ENCODE results near the gene ARFGAP3. TPM values are rescaled to one million over a fixed set of nuclear protein-coding genes. Genes with fewer than 3 reads are reported as not detected.

Gene ARFGAP3
- total RNA-seq, 1 experiment from 2014 or later = 27.0 TPM

DNA sequence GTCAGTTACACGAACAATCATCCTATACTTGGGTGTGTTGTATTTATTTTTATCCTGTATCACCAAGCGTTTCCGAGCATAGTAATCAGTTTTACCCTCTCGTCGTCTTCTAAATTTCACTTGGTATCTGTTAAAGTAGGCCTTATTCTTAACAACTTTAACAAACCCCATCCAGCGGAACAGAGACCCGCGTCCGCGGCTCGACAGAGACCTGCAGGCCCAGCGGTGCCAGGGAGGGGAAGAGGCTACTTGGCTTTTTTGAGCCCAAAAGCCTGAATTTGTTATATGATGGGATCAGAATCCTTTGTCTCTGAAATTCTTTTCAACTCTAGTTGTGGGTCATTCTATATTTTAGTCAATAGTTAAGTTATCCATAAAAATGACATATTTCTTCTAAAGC, 79.9 kb downstream of the ARFGAP3 start:
- no TSS peak for BruUV-seq (replicated peaks)
- H3K4me3 ChIP-seq (ENCODE audit: low read depth in 2 of 2, low read length in 2 of 2) = no peak overlapping the region
- ATAC-seq (no peak), DNase-seq (ENCODE audit: low read depth, low spot score) (no peak)
- ChIA-PET CTCF (no interaction called here), POLR2A (interaction anchor here (0.7 kb wide), 1 partner anchor 76 kb away, joined by 6 read pairs; no protein-coding TSS in a partner anchor)
- in situ Hi-C loops (cut with HindIII; ENCODE audit: low pct_unique_long_range_greater_than_20kb, low sequenced_read_pairs) (no loop called here), intact Hi-C loops (cut with micrococcal nuclease; ENCODE audit: unreplicated experiment) (no loop called here)
- H3K36me3 ChIP-seq (ENCODE audit: control insufficient read depth, insufficient read depth, low read length) = no peaks in the 10 kb centered on the region
- H3K27ac ChIP-seq (ENCODE audit: low read length) = no peak overlapping the region
- H3K27me3 ChIP-seq (ENCODE audit: control insufficient read depth, insufficient read depth, low read length) = no peaks in the 10 kb centered on the region
- TF ChIP-seq POLR2AphosphoS5 (IDR thresholded peaks at IDR 0.05; ENCODE audit: low read depth, low read length) = no peak
- TF ChIP-seq, protein P1, sequence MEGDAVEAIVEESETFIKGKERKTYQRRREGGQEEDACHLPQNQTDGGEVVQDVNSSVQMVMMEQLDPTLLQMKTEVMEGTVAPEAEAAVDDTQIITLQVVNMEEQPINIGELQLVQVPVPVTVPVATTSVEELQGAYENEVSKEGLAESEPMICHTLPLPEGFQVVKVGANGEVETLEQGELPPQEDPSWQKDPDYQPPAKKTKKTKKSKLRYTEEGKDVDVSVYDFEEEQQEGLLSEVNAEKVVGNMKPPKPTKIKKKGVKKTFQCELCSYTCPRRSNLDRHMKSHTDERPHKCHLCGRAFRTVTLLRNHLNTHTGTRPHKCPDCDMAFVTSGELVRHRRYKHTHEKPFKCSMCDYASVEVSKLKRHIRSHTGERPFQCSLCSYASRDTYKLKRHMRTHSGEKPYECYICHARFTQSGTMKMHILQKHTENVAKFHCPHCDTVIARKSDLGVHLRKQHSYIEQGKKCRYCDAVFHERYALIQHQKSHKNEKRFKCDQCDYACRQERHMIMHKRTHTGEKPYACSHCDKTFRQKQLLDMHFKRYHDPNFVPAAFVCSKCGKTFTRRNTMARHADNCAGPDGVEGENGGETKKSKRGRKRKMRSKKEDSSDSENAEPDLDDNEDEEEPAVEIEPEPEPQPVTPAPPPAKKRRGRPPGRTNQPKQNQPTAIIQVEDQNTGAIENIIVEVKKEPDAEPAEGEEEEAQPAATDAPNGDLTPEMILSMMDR (IDR thresholded peaks at IDR 0.05) = no peak
- TF ChIP-seq SIN3A (IDR thresholded peaks at IDR 0.05; ENCODE audit: borderline replicate concordance, insufficient read depth, low read depth, low read length) = no peak
- TF ChIP-seq, protein P2, sequence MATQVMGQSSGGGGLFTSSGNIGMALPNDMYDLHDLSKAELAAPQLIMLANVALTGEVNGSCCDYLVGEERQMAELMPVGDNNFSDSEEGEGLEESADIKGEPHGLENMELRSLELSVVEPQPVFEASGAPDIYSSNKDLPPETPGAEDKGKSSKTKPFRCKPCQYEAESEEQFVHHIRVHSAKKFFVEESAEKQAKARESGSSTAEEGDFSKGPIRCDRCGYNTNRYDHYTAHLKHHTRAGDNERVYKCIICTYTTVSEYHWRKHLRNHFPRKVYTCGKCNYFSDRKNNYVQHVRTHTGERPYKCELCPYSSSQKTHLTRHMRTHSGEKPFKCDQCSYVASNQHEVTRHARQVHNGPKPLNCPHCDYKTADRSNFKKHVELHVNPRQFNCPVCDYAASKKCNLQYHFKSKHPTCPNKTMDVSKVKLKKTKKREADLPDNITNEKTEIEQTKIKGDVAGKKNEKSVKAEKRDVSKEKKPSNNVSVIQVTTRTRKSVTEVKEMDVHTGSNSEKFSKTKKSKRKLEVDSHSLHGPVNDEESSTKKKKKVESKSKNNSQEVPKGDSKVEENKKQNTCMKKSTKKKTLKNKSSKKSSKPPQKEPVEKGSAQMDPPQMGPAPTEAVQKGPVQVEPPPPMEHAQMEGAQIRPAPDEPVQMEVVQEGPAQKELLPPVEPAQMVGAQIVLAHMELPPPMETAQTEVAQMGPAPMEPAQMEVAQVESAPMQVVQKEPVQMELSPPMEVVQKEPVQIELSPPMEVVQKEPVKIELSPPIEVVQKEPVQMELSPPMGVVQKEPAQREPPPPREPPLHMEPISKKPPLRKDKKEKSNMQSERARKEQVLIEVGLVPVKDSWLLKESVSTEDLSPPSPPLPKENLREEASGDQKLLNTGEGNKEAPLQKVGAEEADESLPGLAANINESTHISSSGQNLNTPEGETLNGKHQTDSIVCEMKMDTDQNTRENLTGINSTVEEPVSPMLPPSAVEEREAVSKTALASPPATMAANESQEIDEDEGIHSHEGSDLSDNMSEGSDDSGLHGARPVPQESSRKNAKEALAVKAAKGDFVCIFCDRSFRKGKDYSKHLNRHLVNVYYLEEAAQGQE (IDR thresholded peaks at IDR 0.05; ENCODE audit: insufficient read depth in 1 of 2, low read depth in 2 of 2, low read length in 1 of 2) = no peak
- TF ChIP-seq TCF7L2 (IDR thresholded peaks at IDR 0.05; ENCODE audit: low read depth, low read length) = no peak
- no peaks in the 10 kb centered on the region for H3K4me1 ChIP-seq (ENCODE audit: control insufficient read depth, insufficient read depth, low read length)
- no peaks in the 10 kb centered on the region for H3K9me3 ChIP-seq (ENCODE audit: control insufficient read depth, insufficient read depth, low read depth, low read length)

GRCh38 chr22:42773167-42773566, 83.9 kb downstream of the ARFGAP3 start:
- H3K27ac ChIP-seq (ENCODE audit: low read length) = no peak overlapping the region
- intact Hi-C loops (cut with micrococcal nuclease; ENCODE audit: unreplicated experiment) = no loop called here
- H3K9me3 ChIP-seq (ENCODE audit: control insufficient read depth, insufficient read depth, low read depth, low read length) = no peaks in the 10 kb centered on the region
- in situ Hi-C loops (cut with HindIII; ENCODE audit: low pct_unique_long_range_greater_than_20kb, low sequenced_read_pairs) = no loop called here
- H3K4me1 ChIP-seq (ENCODE audit: control insufficient read depth, insufficient read depth, low read length) = no peaks in the 10 kb centered on the region
- no peaks in the 10 kb centered on the region for H3K36me3 ChIP-seq (ENCODE audit: control insufficient read depth, insufficient read depth, low read length)
- DNase-seq (ENCODE audit: low read depth, low spot score) = no peak
- no peak for TF ChIP-seq POLR2AphosphoS5 (IDR thresholded peaks at IDR 0.05; ENCODE audit: low read depth, low read length)
- TF ChIP-seq, protein P1 (IDR thresholded peaks at IDR 0.05) = no peak
- TF ChIP-seq, protein P2 (IDR thresholded peaks at IDR 0.05; ENCODE audit: insufficient read depth in 1 of 2, low read depth in 2 of 2, low read length in 1 of 2) = no peak
- no peak overlapping the region for H3K4me3 ChIP-seq (ENCODE audit: low read depth in 2 of 2, low read length in 2 of 2)
- ATAC-seq = no peak
- ChIA-PET POLR2A (no interaction called here), CTCF (no interaction called here)
- no peaks in the 10 kb centered on the region for H3K27me3 ChIP-seq (ENCODE audit: control insufficient read depth, insufficient read depth, low read length)
- no TSS peak for BruUV-seq (replicated peaks)
